Lung (tissue), 12 donors: ENCODE measurements around the gene XPO1. TPM values are rescaled to one million over a fixed set of nuclear protein-coding genes. Genes with fewer than 3 reads are reported as not detected.

Experiments used
- ATAC-seq: fragments of 200-7000 bp; cut with Tn5 transposase; one replicate; pipeline ENCODE4 v1.9.1; 2020; ENCODE audit warnings: moderate number of reproducible peaks; ENCODE audit not compliant: insufficient read depth, low FRiP score
- DNase-seq, 3 donors: peaks; one replicate each; pipeline ENCODE4 v3.0.0-alpha.2; 2013 to 2017
- H3K27ac ChIP-seq, 2 donors: one replicate each; pipeline ENCODE4 v1.5.1; 2013; ENCODE audit warnings: mild to moderate bottlenecking in 2 of 2, moderate library complexity in 2 of 2, control low read depth in 1 of 2, inconsistent platforms in 1 of 2, low read depth in 1 of 2, low read length in 1 of 2
- H3K27me3 ChIP-seq, 3 donors: one replicate each; pipeline ENCODE4 v1.5.1; 2013; ENCODE audit warnings: low read length in 2 of 3; ENCODE audit not compliant: control insufficient read depth in 3 of 3, insufficient read depth in 3 of 3
- H3K36me3 ChIP-seq, 4 donors: one replicate each; pipeline ENCODE4 v1.5.1; 2013; ENCODE audit warnings: low read length in 4 of 4, mild to moderate bottlenecking in 1 of 4, moderate library complexity in 1 of 4; ENCODE audit not compliant: control insufficient read depth in 4 of 4, insufficient read depth in 4 of 4
- H3K4me1 ChIP-seq, 5 donors: one replicate each; pipeline ENCODE4 v1.5.1; 2013; ENCODE audit warnings: low read length in 5 of 5, mild to moderate bottlenecking in 2 of 5, moderate library complexity in 1 of 5; ENCODE audit not compliant: control insufficient read depth in 5 of 5, insufficient read depth in 5 of 5
- H3K4me3 ChIP-seq: one replicate; pipeline ENCODE4 v1.5.1; 2013; ENCODE audit warnings: mild to moderate bottlenecking, control low read depth, moderate library complexity
- H3K9ac ChIP-seq, 2 donors: one replicate each; pipeline ENCODE4 v1.5.1; 2013; ENCODE audit warnings: low read length in 2 of 2, control low read depth in 1 of 2; ENCODE audit not compliant: insufficient read depth in 1 of 2
- H3K9me3 ChIP-seq, 4 donors: one replicate each; pipeline ENCODE4 v1.5.1; 2013; ENCODE audit warnings: low read length in 3 of 4, mild to moderate bottlenecking in 1 of 4, moderate library complexity in 1 of 4; ENCODE audit not compliant: control insufficient read depth in 4 of 4, insufficient read depth in 3 of 4
- CTCF ChIP-seq: IDR thresholded peaks from 2 replicates; pipeline ENCODE4 v1.5.1; 2012; ENCODE audit warnings: mild to moderate bottlenecking; ENCODE audit errors: control extremely low read depth, extremely low read depth
- WGBS, 2 donors: extraction: QIAGEN DNeasy Blood & Tissue Kit; methylation state at CpG; one replicate each; pipeline ENCODE4 v1.1.7; 2013; 5-methylcytosine and 5-hydroxymethylcytosine counted together
- polyA plus RNA-seq, 2 donors: library from polyadenylated mRNA; stranded (reverse); fragments of 200-250 nt; gene quantifications; one replicate each; pipeline ENCODE4 v1.2.1, GENCODE V29; 2013
- total RNA-seq, 2 donors: library from RNA; depleted of rRNA in 1 of 2; stranded (reverse); fragments of >200 nt in 1 of 2; gene quantifications; one replicate each; pipeline ENCODE4 v1.2.1, GENCODE V29; 2014 to 2021
- donor health status: control.
- donor health status: control.
- donor health status: Bipolar disorder and iron deficiency.
- donor health status: healthy.
- donor health status: DM: yes; HTN: yes; CAD: no.

The XPO1 gene
- total and polyA plus RNA-seq, 4 donors = 57.9 to 568 (median 85.9) TPM

- TF ChIP-seq CTCF = no peak
- 87 to 91% methylated on average over 1 of the region's 1 CpG for WGBS, 2 donors
- Histone ChIP-seq H3K9ac (no peak overlapping the region), H3K4me3 (no peak overlapping the region), H3K36me3 (no peaks in the 10 kb centered on the region), H3K27ac (no peak overlapping the region), H3K9me3 (peaks cover 0 to 3% (median 0%) of the 10 kb centered on the region in 4 donors), H3K27me3 (no peaks in the 10 kb centered on the region), H3K4me1 (peaks cover 0 to 32% (median 0%) of the 10 kb centered on the region in 5 donors)
- no peak for DNase-seq
- ATAC-seq = no peak
Measured at GRCh38 chr2:61435291-61435690, 102.9 kb downstream of the XPO1 start.

DNA sequence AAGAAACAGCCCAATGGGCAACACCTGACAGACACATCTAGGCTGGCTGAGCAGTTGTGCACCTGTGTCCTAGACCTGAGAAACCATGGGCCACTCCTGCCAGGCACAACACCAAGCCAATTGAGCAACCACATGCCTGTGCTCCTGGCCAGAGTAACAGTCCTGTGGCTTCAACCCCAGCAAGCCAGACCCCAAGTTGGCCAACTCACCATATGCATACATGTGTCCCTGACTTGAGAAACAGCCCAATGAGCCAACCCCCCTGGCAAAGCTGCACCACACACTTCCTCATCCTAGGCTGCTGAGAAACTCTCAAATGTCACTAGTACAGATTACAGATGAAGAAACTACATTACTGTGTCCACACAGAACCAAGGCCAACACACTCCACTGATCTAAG is 103.8 kb downstream of the XPO1 start:
- no peak for DNase-seq
- TF ChIP-seq CTCF = no peak
- peak; percentile 29 for ATAC-seq

GRCh38 chr2:61433606-61434005 is 104.5 kb downstream of the XPO1 start:
- Histone ChIP-seq H3K27me3 (no peaks in the 10 kb centered on the region), H3K9me3 (peaks cover 0 to 3% (median 0%) of the 10 kb centered on the region in 4 donors), H3K4me3 (no peak overlapping the region), H3K9ac (no peak overlapping the region), H3K36me3 (no peaks in the 10 kb centered on the region), H3K4me1 (peaks cover 0 to 20% (median 0%) of the 10 kb centered on the region in 5 donors), H3K27ac (no peak overlapping the region)
- TF ChIP-seq CTCF = no peak
- no peak for DNase-seq
- ATAC-seq = no peak
- 92 to 96% methylated on average over 1 of the region's 1 CpG for WGBS, 2 donors

More for the DNA sequence above, 103.8 kb downstream of the XPO1 start:
- H3K4me3 ChIP-seq = no peak overlapping the region
- no peaks in the 10 kb centered on the region for H3K36me3 ChIP-seq
- H3K9ac ChIP-seq = no peak overlapping the region
- peaks cover 0 to 23% (median 0%) of the 10 kb centered on the region in 5 donors for H3K4me1 ChIP-seq
- no peaks in the 10 kb centered on the region for H3K27me3 ChIP-seq
- H3K9me3 ChIP-seq = peaks cover 0 to 3% (median 0%) of the 10 kb centered on the region in 4 donors
- no peak overlapping the region for H3K27ac ChIP-seq

DNA sequence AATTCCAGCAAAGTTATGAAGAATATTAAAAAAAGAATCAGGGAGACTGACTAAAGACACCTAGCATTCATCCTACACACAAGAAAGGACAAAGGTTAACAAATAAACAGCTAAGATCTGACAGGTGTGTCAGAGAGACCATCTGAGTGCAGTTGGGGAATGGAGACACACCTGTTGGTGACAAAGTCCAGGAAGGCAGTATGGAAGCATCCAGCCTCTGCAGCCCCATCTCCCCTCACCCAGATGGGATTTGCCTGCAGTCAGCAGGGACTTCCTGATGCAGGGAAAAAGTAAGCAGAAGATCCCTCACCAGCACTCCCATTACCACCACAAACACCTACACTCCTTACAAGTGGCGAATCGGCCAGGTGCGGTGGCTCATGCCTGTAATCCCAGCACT is 105.2 kb downstream of the XPO1 start:
- ATAC-seq (no peak), DNase-seq (no peak)

More for the DNA sequence above, 105.2 kb downstream of the XPO1 start:
- no peak for TF ChIP-seq CTCF
- H3K27ac ChIP-seq = no peak overlapping the region
- H3K9me3 ChIP-seq = peaks cover 0 to 3% (median 0%) of the 10 kb centered on the region in 4 donors
- H3K4me3 ChIP-seq = no peak overlapping the region
- H3K27me3 ChIP-seq = no peaks in the 10 kb centered on the region
- 96 to 97% methylated on average over 3 of the region's 3 CpGs for WGBS, 2 donors
- H3K9ac ChIP-seq = no peak overlapping the region
- peaks cover 0 to 18% (median 0%) of the 10 kb centered on the region in 5 donors for H3K4me1 ChIP-seq
- H3K36me3 ChIP-seq = no peaks in the 10 kb centered on the region
